ENCODE results near the gene TCERG1. TPM values are rescaled to one million over a fixed set of nuclear protein-coding genes. Genes with fewer than 3 reads are reported as not detected.

Gene TCERG1
- total RNA-seq, 6 experiments from 2014 or later: 37.4 to 57.4 (median 49.6) TPM

DNA sequence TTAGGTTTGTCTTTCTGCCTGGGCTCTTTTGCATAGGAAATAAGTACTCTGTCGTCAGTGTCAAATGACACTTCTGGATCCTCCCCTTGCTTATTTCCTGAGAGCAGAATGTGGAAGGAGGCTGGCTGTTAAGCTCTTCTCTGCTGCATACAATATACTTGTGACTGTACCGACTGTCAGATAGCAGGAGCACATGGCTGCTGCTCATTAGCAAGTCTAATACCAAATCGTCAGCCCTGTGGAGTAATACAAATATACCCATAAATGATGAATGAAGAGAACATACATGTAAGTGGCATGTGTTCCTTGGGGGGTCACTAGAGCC, 69.0 kb downstream of the TCERG1 start, which contains the start of gene GPR151:
GPR151 (minus strand) TSS at position 40 of the 325 bp plus-strand sequence. CDS start 77 bp downstream, outside the sequence.
- Mint-ChIP-seq H3K4me1 (ENCODE audit: low read depth) (no peaks in the 10 kb centered on the region; the same call in 1 of the 2 replicates), H3K27me3 (ENCODE audit: insufficient read depth) (peaks cover 1% of the 10 kb centered on the region; the same call in 1 of the 2 replicates), H3K27ac (no peak within 1 kb of the TSS), H3K36me3 (ENCODE audit: low read depth) (no peaks in the 10 kb centered on the region), H3K4me3 (no peak within 1 kb of the TSS), H3K9me3 (no peaks in the 10 kb centered on the region)
- TF ChIP-seq, protein P1, sequence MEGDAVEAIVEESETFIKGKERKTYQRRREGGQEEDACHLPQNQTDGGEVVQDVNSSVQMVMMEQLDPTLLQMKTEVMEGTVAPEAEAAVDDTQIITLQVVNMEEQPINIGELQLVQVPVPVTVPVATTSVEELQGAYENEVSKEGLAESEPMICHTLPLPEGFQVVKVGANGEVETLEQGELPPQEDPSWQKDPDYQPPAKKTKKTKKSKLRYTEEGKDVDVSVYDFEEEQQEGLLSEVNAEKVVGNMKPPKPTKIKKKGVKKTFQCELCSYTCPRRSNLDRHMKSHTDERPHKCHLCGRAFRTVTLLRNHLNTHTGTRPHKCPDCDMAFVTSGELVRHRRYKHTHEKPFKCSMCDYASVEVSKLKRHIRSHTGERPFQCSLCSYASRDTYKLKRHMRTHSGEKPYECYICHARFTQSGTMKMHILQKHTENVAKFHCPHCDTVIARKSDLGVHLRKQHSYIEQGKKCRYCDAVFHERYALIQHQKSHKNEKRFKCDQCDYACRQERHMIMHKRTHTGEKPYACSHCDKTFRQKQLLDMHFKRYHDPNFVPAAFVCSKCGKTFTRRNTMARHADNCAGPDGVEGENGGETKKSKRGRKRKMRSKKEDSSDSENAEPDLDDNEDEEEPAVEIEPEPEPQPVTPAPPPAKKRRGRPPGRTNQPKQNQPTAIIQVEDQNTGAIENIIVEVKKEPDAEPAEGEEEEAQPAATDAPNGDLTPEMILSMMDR (IDR thresholded peaks at IDR 0.05): no peak
- DNase-seq: peak; percentile 13

DNA sequence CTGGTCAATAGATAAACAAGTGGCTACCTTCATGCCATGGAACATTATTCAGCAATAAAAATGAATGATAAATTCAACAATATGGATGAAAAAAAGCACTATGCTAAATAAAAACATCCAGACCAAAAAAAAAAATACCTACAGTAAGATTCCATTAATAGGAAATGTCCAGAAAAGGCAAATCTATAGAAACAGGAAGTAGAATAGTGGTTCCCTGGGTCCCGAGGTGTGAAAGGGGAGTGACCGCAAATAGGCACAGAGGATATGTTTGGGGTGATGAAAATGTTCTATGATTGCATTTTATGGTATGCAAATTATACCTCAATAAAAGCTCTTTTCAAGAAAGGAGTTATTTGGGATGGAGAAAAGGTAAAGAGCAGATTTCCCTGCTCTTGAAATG, 72.4 kb downstream of the TCERG1 start:
- Mint-ChIP-seq H3K36me3 (ENCODE audit: low read depth) (no peaks in the 10 kb centered on the region), H3K27me3 (ENCODE audit: insufficient read depth) (peaks cover 13% of the 10 kb centered on the region), H3K9me3 (no peaks in the 10 kb centered on the region), H3K4me1 (ENCODE audit: low read depth) (no peaks in the 10 kb centered on the region; the same call in 1 of the 2 replicates), H3K27ac (no peak overlapping the region), H3K4me3 (no peak overlapping the region)
- TF ChIP-seq, protein P1 (IDR thresholded peaks at IDR 0.05): no peak
- no peak for DNase-seq

DNA sequence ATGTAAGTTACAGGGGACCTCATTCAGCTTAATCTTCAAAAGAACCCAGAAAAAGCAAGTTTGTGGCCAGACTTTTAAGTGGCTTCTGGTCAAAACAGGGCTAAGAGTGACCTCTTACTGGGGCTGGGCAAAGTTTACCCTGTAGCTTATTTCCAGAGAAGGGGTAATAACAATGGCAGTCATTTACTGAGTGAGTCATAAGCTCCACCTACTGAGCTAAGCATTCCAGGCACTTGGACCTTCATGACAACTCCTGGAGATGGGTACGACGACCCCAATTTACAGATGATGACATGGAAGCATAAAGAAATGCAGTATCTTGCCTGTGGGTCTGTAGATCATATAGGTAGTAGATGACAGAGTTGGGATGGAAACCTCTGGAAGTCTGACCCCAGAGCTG, 73.6 kb downstream of the TCERG1 start:
- peaks cover 13% of the 10 kb centered on the region for H3K27me3 Mint-ChIP-seq (ENCODE audit: insufficient read depth)
- no peaks in the 10 kb centered on the region for H3K9me3 Mint-ChIP-seq
- TF ChIP-seq, protein P1 (IDR thresholded peaks at IDR 0.05): no peak
- no peaks in the 10 kb centered on the region for H3K36me3 Mint-ChIP-seq (ENCODE audit: low read depth)
- no peaks in the 10 kb centered on the region for H3K4me1 Mint-ChIP-seq (ENCODE audit: low read depth)
- no peak for DNase-seq
- no peak overlapping the region for H3K4me3 Mint-ChIP-seq
- no peak overlapping the region for H3K27ac Mint-ChIP-seq

DNA sequence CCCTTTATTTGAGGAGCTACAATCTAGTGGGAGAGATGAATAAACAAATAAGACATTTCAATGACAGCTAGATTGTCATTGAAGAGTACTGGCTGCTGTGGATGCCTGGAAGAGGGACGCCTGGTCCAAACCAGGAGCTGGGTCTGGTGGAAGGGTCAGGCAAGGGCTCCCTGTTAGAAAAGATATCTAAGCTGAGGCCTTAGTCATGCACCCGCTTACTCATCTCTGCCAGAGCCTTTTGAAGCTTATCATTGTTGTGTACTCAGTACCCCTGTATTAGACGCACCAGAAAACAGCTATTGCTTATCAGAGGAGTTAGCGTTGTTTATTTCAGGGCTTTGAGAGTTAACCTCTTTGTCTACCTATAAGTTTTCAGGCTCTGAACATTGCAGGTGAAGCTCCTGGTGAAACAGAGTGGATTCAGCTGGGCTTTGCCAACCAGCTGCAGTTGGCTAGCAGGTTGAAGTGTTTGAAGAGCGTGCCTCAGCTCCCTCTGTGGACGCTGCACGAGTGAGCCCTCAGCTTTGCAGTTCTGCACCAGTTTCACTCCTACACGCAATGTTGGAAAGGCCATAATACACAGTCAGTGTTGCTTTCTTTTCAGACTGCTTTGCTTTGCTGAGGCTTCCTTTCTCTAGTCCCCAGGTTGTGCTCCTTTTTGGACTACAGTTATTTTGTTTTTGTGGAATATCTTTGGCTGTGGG, 74.4 kb downstream of the TCERG1 start:
- Mint-ChIP-seq H3K36me3 (ENCODE audit: low read depth) (no peaks in the 10 kb centered on the region), H3K27ac (no peak overlapping the region), H3K9me3 (no peaks in the 10 kb centered on the region), H3K4me3 (no peak overlapping the region), H3K4me1 (ENCODE audit: low read depth) (no peaks in the 10 kb centered on the region), H3K27me3 (ENCODE audit: insufficient read depth) (peaks cover 13% of the 10 kb centered on the region)
- no peak for DNase-seq
- TF ChIP-seq, protein P1 (IDR thresholded peaks at IDR 0.05): no peak

DNA sequence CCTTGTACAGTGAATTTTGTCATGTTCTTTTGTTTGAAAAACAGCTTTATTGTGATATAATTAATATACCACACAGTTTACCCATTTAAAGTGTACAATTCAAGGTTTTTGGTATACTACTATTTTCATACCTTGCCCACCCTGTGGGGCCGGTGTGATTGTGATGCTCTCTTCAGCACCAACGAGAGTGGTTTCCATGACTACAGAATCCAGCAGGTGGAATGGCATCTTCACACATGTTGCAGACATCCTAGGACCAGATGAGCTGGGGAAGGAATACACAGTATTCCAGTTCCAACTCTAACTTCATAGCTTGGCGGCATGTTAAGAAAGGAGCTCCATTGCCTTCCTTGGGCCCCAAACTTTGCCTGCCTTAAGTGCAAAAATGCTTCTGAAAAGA, 76.6 kb downstream of the TCERG1 start:
- Mint-ChIP-seq H3K27ac (no peak overlapping the region), H3K27me3 (ENCODE audit: insufficient read depth) (peaks cover 17% of the 10 kb centered on the region), H3K36me3 (ENCODE audit: low read depth) (no peaks in the 10 kb centered on the region), H3K9me3 (no peaks in the 10 kb centered on the region), H3K4me1 (ENCODE audit: low read depth) (no peaks in the 10 kb centered on the region), H3K4me3 (no peak overlapping the region)
- TF ChIP-seq, protein P1 (IDR thresholded peaks at IDR 0.05): no peak
- no peak for DNase-seq

Data from HFFc6 (cell line).